ENCODE results near the gene ITPRID2. TPM values are rescaled to one million over a fixed set of nuclear protein-coding genes. Genes with fewer than 3 reads are reported as not detected.

Gene ITPRID2
- total RNA-seq, 2 donors from 2014 or later, result 35.3 to 70.5 TPM

GRCh38 chr2:181872178-181872577, 19.4 kb upstream of the ITPRID2 start:
- no peak overlapping the region for H3K27ac Mint-ChIP-seq
- no peaks in the 10 kb centered on the region for H3K9me3 Mint-ChIP-seq
- H3K36me3 Mint-ChIP-seq, result no peaks in the 10 kb centered on the region
- DNase-seq (ENCODE audit: low spot score in 2 of 2) (no peak), ATAC-seq (no peak)

GRCh38 chr2:181876614-181877063, 14.9 kb upstream of the ITPRID2 start:
- H3K36me3 Mint-ChIP-seq, result no peaks in the 10 kb centered on the region
- no peaks in the 10 kb centered on the region for H3K9me3 Mint-ChIP-seq
- DNase-seq (ENCODE audit: low spot score in 2 of 2) (no peak), ATAC-seq (peak in 1 of 2 donors; percentile 38)
- no peak overlapping the region for H3K27ac Mint-ChIP-seq

GRCh38 chr2:181877181-181877664, 14.3 kb upstream of the ITPRID2 start:
- no peaks in the 10 kb centered on the region for H3K36me3 Mint-ChIP-seq
- no peaks in the 10 kb centered on the region for H3K9me3 Mint-ChIP-seq
- DNase-seq (ENCODE audit: low spot score in 2 of 2) (no peak), ATAC-seq (no peak)
- no peak overlapping the region for H3K27ac Mint-ChIP-seq

DNA sequence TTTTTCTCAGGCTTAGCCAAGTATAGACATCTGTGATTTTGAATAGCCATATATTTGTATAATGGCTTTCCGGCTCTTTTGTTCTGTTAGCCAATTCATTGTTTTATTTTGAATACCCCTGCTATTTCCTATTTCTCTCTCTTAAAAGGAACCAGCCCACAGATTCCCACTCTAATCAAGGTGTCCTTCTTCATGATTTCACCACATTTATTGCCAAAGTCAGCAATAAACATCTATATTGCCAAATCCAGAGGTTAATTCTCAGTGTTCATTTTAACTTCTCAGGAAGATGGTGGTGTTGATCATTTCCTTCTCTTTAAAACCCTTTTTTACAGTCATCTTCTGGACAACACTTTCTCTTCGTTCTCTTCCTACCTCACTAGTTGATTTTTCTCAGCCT, 13.1 kb upstream of the ITPRID2 start:
- ATAC-seq (no peak), DNase-seq (ENCODE audit: low spot score in 2 of 2) (no peak)
- Mint-ChIP-seq H3K27ac (no peak overlapping the region), H3K9me3 (no peaks in the 10 kb centered on the region), H3K36me3 (no peaks in the 10 kb centered on the region)

DNA sequence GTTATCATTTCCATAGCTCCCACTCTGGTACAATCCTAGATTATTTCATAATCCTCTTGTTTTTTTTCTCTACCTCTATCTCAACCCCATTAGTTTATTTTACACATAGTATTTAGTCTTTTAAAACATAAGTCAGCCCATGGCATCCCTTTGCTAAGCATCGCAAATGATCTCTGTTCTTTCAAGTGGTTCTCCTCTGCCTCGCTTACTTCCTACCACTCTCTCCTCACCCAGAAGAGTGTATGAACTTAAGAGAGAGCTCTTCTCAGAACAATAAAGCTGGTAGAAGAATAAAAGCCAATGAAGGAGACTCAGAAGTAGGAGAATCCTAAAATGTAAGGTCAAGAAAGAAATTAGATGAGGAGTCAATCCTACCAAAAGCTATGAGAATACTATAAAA, 12.2 kb upstream of the ITPRID2 start:
- Mint-ChIP-seq H3K9me3 (no peaks in the 10 kb centered on the region), H3K27ac (no peak overlapping the region), H3K36me3 (no peaks in the 10 kb centered on the region)
- ATAC-seq (no peak), DNase-seq (ENCODE audit: low spot score in 2 of 2) (no peak)

GRCh38 chr2:181882246-181883020, 9.1 kb upstream of the ITPRID2 start:
- no peaks in the 10 kb centered on the region for H3K9me3 Mint-ChIP-seq

GRCh38 chr2:181884601-181885000, 6.9 kb upstream of the ITPRID2 start:
- no peaks in the 10 kb centered on the region for H3K36me3 Mint-ChIP-seq
- no peak overlapping the region for H3K27ac Mint-ChIP-seq
- no peaks in the 10 kb centered on the region for H3K9me3 Mint-ChIP-seq
- no peak for DNase-seq (ENCODE audit: low spot score in 2 of 2)
- ATAC-seq, result no peak

More at GRCh38 chr2:181882246-181883020, 9.1 kb upstream of the ITPRID2 start:
- H3K36me3 Mint-ChIP-seq, result no peaks in the 10 kb centered on the region
- H3K27ac Mint-ChIP-seq, result no peak overlapping the region
- DNase-seq (ENCODE audit: low spot score in 2 of 2), result no peak
- ATAC-seq, result no peak

DNA sequence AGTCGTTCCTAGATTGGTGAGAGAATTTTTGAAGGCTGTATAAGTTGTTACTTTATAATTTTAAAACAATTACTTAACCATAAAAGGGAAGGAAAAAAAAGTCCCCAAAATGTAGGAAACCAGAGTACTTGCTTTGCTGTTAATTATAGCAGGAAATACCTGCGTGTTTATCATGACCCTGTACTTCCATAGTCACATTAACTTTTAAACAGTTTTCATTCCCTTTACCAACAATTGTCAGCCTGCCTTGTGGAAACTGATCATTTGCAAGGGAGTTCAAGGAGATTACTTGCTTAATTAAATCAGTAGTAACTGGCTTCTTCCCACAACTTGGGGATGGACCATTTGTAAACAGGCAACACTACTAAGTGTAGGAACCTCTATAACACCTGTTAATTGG, 6.4 kb upstream of the ITPRID2 start:
- DNase-seq (ENCODE audit: low spot score in 2 of 2) (no peak), ATAC-seq (no peak)
- Mint-ChIP-seq H3K9me3 (no peaks in the 10 kb centered on the region), H3K36me3 (no peaks in the 10 kb centered on the region), H3K27ac (no peak overlapping the region)

GRCh38 chr2:181886192-181886591, 5.3 kb upstream of the ITPRID2 start:
- no peaks in the 10 kb centered on the region for H3K36me3 Mint-ChIP-seq
- no peak for ATAC-seq
- no peak for DNase-seq (ENCODE audit: low spot score in 2 of 2)
- H3K9me3 Mint-ChIP-seq, result no peaks in the 10 kb centered on the region
- H3K27ac Mint-ChIP-seq, result no peak overlapping the region

DNA sequence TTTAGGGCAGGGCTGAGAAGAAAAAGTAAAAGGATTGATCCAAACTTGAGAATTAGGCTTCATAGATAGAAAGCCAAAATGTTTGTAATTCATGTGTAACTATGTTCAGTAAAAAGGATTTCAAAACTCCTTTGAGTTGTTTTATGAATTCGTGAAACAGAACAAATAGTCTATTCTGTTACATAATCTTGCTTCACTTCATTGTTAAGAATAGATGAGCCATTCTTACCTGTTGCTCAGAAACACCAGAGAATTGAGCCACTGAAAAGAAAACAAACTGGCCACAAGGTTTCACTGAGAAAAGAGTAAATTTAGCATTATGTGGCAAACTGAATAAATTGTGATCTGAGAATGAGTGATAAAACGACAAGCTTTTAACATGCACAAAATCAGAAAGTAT, 4.5 kb upstream of the ITPRID2 start:
- Mint-ChIP-seq H3K9me3 (no peaks in the 10 kb centered on the region), H3K27ac (no peak overlapping the region), H3K36me3 (peaks cover 0 to under 1% of the 10 kb centered on the region in 2 donors)
- DNase-seq (ENCODE audit: low spot score in 2 of 2), result no peak
- no peak for ATAC-seq

DNA sequence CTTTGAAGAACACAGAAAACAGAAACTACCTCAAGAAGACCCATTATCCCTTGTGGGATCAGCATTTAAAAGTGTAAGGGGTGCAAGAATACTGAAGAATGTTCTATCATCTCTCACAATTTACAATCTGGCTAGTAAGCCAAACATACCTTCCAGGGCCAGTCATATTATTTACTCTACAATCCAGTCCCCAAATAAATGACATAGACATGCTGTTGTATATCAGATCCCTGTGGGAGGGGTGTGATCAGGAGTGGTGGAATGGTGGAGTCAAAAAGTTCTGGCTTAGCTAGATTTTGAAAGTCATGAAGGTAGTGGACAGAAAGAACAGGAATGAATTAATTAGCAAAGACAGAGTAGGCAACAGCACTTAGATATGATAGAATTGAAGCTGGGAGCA, 1.8 kb upstream of the ITPRID2 start:
- no peak for ATAC-seq
- H3K9me3 Mint-ChIP-seq, result no peaks in the 10 kb centered on the region
- H3K36me3 Mint-ChIP-seq, result peaks cover 10 to 16% of the 10 kb centered on the region in 2 donors
- no peak overlapping the region for H3K27ac Mint-ChIP-seq
- DNase-seq (ENCODE audit: low spot score in 2 of 2), result no peak

DNA sequence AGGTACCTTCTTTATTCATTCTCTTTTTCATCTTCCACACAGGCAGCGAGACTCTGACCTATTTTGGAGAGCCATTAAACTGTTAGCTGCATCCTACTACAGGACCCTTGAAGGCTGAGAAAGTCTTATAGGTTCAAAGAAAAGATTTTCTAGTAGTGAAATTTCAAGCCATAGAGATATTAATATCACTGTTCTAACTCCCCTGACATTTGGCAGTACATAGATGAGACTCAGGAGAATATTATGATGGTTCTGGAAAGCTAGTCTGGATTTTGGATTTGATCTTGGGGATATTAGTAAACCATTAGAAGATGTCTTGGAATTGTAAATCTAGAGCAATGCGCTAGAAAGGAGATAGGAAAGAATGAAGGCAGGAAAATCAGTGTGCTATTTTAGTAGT, 1.3 kb upstream of the ITPRID2 start:
- DNase-seq (ENCODE audit: low spot score in 2 of 2), result no peak
- Mint-ChIP-seq H3K36me3 (peaks cover 10 to 16% of the 10 kb centered on the region in 2 donors), H3K9me3 (no peaks in the 10 kb centered on the region), H3K27ac (no peak overlapping the region)
- no peak for ATAC-seq

- peak; percentile 66 to 69 for DNase-seq (ENCODE audit: low spot score in 2 of 2)
- H3K36me3 Mint-ChIP-seq, result peaks cover 10 to 16% of the 10 kb centered on the region in 2 donors
- H3K9me3 Mint-ChIP-seq, result no peaks in the 10 kb centered on the region
- peak overlapping the region; percentile 90 to 94 for H3K27ac Mint-ChIP-seq
- peak; percentile 66 to 70 for ATAC-seq
Measured at GRCh38 chr2:181891966-181892798, 652 bp downstream of the ITPRID2 start.

DNA sequence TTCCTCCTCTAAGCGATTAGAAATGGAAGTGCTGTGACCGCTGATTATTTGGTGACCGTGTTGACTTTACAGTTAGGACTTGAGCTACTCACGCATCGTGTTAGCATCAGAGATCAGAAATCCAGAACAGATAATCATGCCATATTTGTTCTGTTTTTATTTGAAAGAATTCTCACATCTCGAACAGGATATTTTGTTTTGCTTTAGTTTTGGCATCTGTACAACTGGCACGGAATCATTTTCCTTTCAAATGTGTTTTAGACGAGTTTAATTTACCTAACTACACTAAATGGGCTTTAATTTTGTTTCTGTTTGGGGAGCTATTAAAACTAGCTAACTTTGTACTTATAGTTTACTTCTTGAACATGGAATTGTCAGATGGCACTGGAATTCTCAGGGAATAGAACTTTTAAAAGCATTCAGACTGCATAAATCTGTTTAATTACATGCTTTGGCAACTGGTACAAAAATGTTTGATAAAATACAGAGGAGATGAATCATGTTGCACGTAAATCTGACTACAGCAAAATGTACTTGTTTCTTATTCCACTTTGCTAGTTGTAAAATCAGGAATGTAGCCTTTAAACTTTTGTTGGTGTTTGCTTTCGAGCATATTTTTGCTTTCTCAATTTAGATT, 1.4 kb downstream of the ITPRID2 start:
- peak overlapping the region; percentile 90 to 94 for H3K27ac Mint-ChIP-seq
- ATAC-seq, result no peak

GRCh38 chr2:181894381-181894780, 2.9 kb downstream of the ITPRID2 start:
- no peak overlapping the region for H3K27ac Mint-ChIP-seq
- DNase-seq (ENCODE audit: low spot score in 2 of 2) (no peak), ATAC-seq (no peak)
- no peaks in the 10 kb centered on the region for H3K9me3 Mint-ChIP-seq
- H3K36me3 Mint-ChIP-seq, result peaks cover 17 to 19% of the 10 kb centered on the region in 2 donors

More for the DNA sequence above, 1.4 kb downstream of the ITPRID2 start:
- DNase-seq (ENCODE audit: low spot score in 2 of 2), result no peak
- H3K9me3 Mint-ChIP-seq, result no peaks in the 10 kb centered on the region
- peaks cover 10 to 16% of the 10 kb centered on the region in 2 donors for H3K36me3 Mint-ChIP-seq

DNA sequence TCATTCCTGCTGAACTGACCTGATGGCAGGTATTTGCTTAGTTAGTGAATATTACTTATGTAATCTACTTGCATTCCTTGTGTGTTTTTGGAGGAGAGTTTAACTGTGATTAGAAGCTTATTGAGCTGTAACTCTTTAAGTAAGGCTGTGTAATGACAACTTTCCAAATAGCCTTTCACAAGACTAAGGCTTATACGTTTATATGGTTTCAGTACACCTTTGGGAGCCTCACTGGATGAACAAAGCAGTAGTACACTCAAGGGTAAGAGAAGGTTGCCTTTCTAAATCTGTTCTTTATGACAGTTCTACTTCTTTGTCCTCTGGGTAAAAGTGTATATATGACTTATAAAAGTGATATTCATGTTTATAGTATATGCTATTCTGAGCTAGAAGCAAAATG, 4.3 kb downstream of the ITPRID2 start:
- Mint-ChIP-seq H3K36me3 (peaks cover 27 to 29% of the 10 kb centered on the region in 2 donors), H3K27ac (no peak overlapping the region), H3K9me3 (no peaks in the 10 kb centered on the region)
- ATAC-seq (no peak), DNase-seq (ENCODE audit: low spot score in 2 of 2) (no peak)

DNA sequence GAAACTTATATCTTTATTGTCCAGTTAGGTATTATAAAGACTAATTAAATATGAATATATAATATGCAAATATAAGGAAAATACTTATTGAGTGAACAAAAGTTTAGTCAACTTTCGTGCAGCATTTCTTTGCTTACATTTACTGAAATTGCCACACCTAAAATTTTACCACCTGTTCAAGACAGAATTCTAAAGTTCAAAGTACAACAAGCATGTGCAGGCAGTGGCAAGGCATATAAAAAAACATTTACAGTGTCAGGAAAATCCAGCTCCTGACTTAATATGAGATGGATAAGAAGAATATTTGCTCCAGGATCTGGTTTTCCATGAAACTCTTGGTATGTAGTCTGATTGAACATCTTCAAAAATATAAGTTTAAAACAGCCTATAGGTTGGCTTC, 4.8 kb downstream of the ITPRID2 start:
- ATAC-seq, result no peak
- DNase-seq (ENCODE audit: low spot score in 2 of 2), result no peak
- Mint-ChIP-seq H3K36me3 (peaks cover 27 to 29% of the 10 kb centered on the region in 2 donors), H3K9me3 (no peaks in the 10 kb centered on the region), H3K27ac (no peak overlapping the region)

Data from activated naive CD4-positive, alpha-beta T cell treated with anti-CD3 and anti-CD28 coated beads, Interleukin-2, amount 50 U/mL, for 72 hours (primary cell).